GM12864 (cell line): ENCODE results near the gene FRYL.

Experiments
- DNase-seq: peaks from one replicate; pipeline ENCODE4 v3.0.0-alpha.2; 2011; ENCODE audit warnings: low read depth
- H3K4me3 ChIP-seq: 2 replicates; pipeline ENCODE4 v1.5.1; 2011; ENCODE audit warnings: mild to moderate bottlenecking, low read depth, low read length, control low read depth
- CTCF ChIP-seq: IDR thresholded peaks from 2 replicates; pipeline ENCODE4 v1.5.1; 2011; ENCODE audit warnings: low read depth, mild to moderate bottlenecking, moderate library complexity, low read length, control low read depth, inconsistent platforms; ENCODE audit errors: missing control alignments

Gene FRYL

GRCh38 chr4:48795108-48795507 lies 15.0 kb upstream of the FRYL start:
- H3K4me3 ChIP-seq, result no peak overlapping the region
- TF ChIP-seq CTCF, result no peak
- DNase-seq, result no peak

- no peak for TF ChIP-seq CTCF
- no peak for DNase-seq
- H3K4me3 ChIP-seq, result no peak overlapping the region
These were observed 12.4 kb upstream of the FRYL start for GRCh38 chr4:48792348-48793006.

GRCh38 chr4:48791313-48791712 lies 11.2 kb upstream of the FRYL start:
- DNase-seq, result no peak
- TF ChIP-seq CTCF, result no peak

GRCh38 chr4:48790561-48790960 lies 10.5 kb upstream of the FRYL start:
- TF ChIP-seq CTCF, result no peak
- DNase-seq, result no peak
- no peak overlapping the region for H3K4me3 ChIP-seq

More at GRCh38 chr4:48791313-48791712, 11.2 kb upstream of the FRYL start:
- H3K4me3 ChIP-seq, result no peak overlapping the region

- DNase-seq, result no peak
- no peak for TF ChIP-seq CTCF
- H3K4me3 ChIP-seq, result no peak overlapping the region
These were observed 7.0 kb upstream of the FRYL start for GRCh38 chr4:48787056-48787455.

GRCh38 chr4:48786549-48786948 lies 6.5 kb upstream of the FRYL start:
- TF ChIP-seq CTCF, result no peak
- H3K4me3 ChIP-seq, result no peak overlapping the region
- no peak for DNase-seq

- TF ChIP-seq CTCF, result no peak
- no peak for DNase-seq
- no peak overlapping the region for H3K4me3 ChIP-seq
These were observed 5.2 kb upstream of the FRYL start for GRCh38 chr4:48785302-48785701.
